Smooth muscle cell (in vitro differentiated cells): Measurements from ENCODE around the gene MITF. TPM values are rescaled to one million over a fixed set of nuclear protein-coding genes. Genes with fewer than 3 reads are reported as not detected.

Experiments
- DNase-seq: peaks from one replicate; lab custom pipeline; 2025; ENCODE audit not compliant: unreplicated experiment; lab: John Stamatoyannopoulos, UW
- H2AFZ ChIP-seq: fragments of 200-600 bp; sonication (generic); 2 replicates; pipeline ENCODE4 v1.6.0; 2016; ENCODE audit warnings: antibody characterized with exemption, low read depth, mild to moderate bottlenecking
- H3F3A ChIP-seq: fragments of 200-600 bp; sonication (generic); 2 replicates; pipeline ENCODE4 v1.6.0; 2017; ENCODE audit warnings: antibody characterized with exemption, low read depth
- H3K27ac ChIP-seq: fragments of 200-600 bp; sonication (generic); 2 replicates; pipeline ENCODE4 v1.5.1; 2016; ENCODE audit warnings: low read depth, mild to moderate bottlenecking
- H3K27me3 ChIP-seq: fragments of 200-600 bp; sonication (generic); 2 replicates; pipeline ENCODE4 v1.6.1; 2016; ENCODE audit warnings: low read depth, mild to moderate bottlenecking
- H3K36me3 ChIP-seq: fragments of 200-600 bp; sonication (generic); 2 replicates; pipeline ENCODE4 v1.5.1; 2016; ENCODE audit warnings: low read depth
- H3K4me1 ChIP-seq: fragments of 200-600 bp; sonication (generic); 2 replicates; pipeline ENCODE4 v1.5.1; 2016; ENCODE audit warnings: low read depth
- H3K4me2 ChIP-seq: fragments of 200-600 bp; sonication (generic); 2 replicates; pipeline ENCODE4 v1.6.0; 2016; ENCODE audit warnings: mild to moderate bottlenecking
- H3K4me3 ChIP-seq: fragments of 200-600 bp; sonication (generic); 2 replicates; pipeline ENCODE4 v1.5.1; 2016; ENCODE audit warnings: mild to moderate bottlenecking
- H3K79me2 ChIP-seq: fragments of 200-600 bp; sonication (generic); 2 replicates; pipeline ENCODE4 v1.6.0; 2016; ENCODE audit warnings: low read depth, mild to moderate bottlenecking
- H3K9ac ChIP-seq: fragments of 200-600 bp; sonication (generic); 2 replicates; pipeline ENCODE4 v1.6.0; 2016; ENCODE audit warnings: low read depth
- H3K9me3 ChIP-seq: fragments of 200-600 bp; sonication (generic); replicated peaks from 2 replicates; pipeline ENCODE4 v1.5.1; 2016; ENCODE audit warnings: low read depth
- H4K20me1 ChIP-seq: fragments of 200-600 bp; sonication (generic); 2 replicates; pipeline ENCODE4 v1.6.0; 2016; ENCODE audit warnings: low read depth
- WGBS: methylation state at CpG from one replicate; pipeline ENCODE4 v1.1.7; 2016; ENCODE audit warnings: low lambda C conversion rate; 5-methylcytosine and 5-hydroxymethylcytosine counted together
- polyA plus RNA-seq: library from polyadenylated mRNA; unstranded; fragments of >200 nt; fragmentation: Nextera tagmentation; extraction: Ambion mirVana; gene quantifications from 2 replicates; pipeline ENCODE4 v1.2.1, GENCODE V29; 2016
- total RNA-seq: library from RNA; depleted of rRNA; stranded (reverse); fragments of >200 nt; gene quantifications from 2 replicates; pipeline ENCODE4 v1.2.3, GENCODE V29; 2014
- TF ChIP-seq, protein P1 (sequence below): fragments of 200-600 bp; sonication (generic); IDR thresholded peaks from 2 replicates; pipeline ENCODE4 v1.5.1; 2017; ENCODE audit warnings: borderline replicate concordance, mild to moderate bottlenecking, antibody characterized with exemption; ENCODE audit not compliant: insufficient read depth, poor library complexity, severe bottlenecking

MITF gene
- total and polyA plus RNA-seq, 2 experiments from 2014 or later = 2.3 to 3.1 TPM

DNA sequence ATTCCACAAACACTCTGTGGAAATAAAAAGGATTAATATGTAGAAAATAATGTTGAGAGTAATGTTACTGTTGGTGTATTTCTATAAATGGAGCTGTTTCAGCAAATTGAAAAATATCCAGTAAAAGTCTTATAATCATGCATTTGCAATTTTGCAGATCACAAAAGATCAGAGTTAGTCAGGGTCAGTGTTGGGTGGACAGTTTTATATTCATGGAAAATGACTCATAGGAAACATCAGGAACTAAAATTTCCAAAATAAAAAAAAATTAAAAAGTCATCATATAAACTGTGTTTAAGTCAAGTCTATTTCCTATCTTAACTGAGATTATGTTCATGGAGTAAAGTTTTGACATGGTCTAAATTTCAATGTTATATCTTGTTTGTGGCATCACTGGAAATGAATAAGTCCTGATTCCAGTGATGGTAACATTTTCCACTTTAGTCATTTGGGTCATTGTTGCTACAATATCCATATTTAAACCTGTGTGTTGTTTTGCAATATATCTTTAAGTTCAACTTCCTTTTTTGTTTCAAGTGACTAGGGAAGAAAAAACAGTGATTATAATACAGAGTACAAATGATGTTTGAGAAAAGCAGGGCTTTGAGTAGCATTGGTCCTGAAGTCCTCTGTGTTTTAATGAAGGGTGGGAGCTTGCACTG is 37.8 kb downstream of the MITF start:
- TF ChIP-seq, protein P1, sequence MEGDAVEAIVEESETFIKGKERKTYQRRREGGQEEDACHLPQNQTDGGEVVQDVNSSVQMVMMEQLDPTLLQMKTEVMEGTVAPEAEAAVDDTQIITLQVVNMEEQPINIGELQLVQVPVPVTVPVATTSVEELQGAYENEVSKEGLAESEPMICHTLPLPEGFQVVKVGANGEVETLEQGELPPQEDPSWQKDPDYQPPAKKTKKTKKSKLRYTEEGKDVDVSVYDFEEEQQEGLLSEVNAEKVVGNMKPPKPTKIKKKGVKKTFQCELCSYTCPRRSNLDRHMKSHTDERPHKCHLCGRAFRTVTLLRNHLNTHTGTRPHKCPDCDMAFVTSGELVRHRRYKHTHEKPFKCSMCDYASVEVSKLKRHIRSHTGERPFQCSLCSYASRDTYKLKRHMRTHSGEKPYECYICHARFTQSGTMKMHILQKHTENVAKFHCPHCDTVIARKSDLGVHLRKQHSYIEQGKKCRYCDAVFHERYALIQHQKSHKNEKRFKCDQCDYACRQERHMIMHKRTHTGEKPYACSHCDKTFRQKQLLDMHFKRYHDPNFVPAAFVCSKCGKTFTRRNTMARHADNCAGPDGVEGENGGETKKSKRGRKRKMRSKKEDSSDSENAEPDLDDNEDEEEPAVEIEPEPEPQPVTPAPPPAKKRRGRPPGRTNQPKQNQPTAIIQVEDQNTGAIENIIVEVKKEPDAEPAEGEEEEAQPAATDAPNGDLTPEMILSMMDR = no peak

GRCh38 chr3:69777582-69777967 is 38.3 kb downstream of the MITF start:
- TF ChIP-seq, protein P1 = no peak
- WGBS = 94% methylated on average over 5 of the region's 5 CpGs
- Histone ChIP-seq H3K27me3 (no peaks in the 10 kb centered on the region), H3K27ac (no peak overlapping the region), H3K9me3 (no peaks in the 10 kb centered on the region), H3K4me3 (no peak overlapping the region), H3K36me3 (no peaks in the 10 kb centered on the region), H3K79me2 (no peaks in the 10 kb centered on the region), H3K4me2 (no peak overlapping the region), H3F3A (no peaks in the 10 kb centered on the region), H4K20me1 (no peaks in the 10 kb centered on the region), H3K4me1 (no peaks in the 10 kb centered on the region), H2AFZ (no peak overlapping the region), H3K9ac (no peak overlapping the region)
- no peak for DNase-seq

More for the DNA sequence above, 37.8 kb downstream of the MITF start:
- H3K4me1 ChIP-seq = no peaks in the 10 kb centered on the region
- no peaks in the 10 kb centered on the region for H3F3A ChIP-seq
- no peak overlapping the region for H3K4me2 ChIP-seq
- H3K9ac ChIP-seq = no peak overlapping the region
- no peaks in the 10 kb centered on the region for H3K9me3 ChIP-seq
- DNase-seq = no peak
- H2AFZ ChIP-seq = no peak overlapping the region
- H3K79me2 ChIP-seq = no peaks in the 10 kb centered on the region
- no peak overlapping the region for H3K4me3 ChIP-seq
- H3K36me3 ChIP-seq = no peaks in the 10 kb centered on the region
- H3K27ac ChIP-seq = no peak overlapping the region
- no peaks in the 10 kb centered on the region for H4K20me1 ChIP-seq
- H3K27me3 ChIP-seq = no peaks in the 10 kb centered on the region

GRCh38 chr3:69781593-69781992 is 42.3 kb downstream of the MITF start:
- H3K4me2 ChIP-seq = no peak overlapping the region
- no peaks in the 10 kb centered on the region for H3K27me3 ChIP-seq
- H3F3A ChIP-seq = no peaks in the 10 kb centered on the region
- WGBS = 87% methylated on average over 4 of the region's 4 CpGs
- H3K9ac ChIP-seq = no peak overlapping the region
- H3K4me1 ChIP-seq = no peaks in the 10 kb centered on the region
- DNase-seq = no peak
- no peaks in the 10 kb centered on the region for H3K9me3 ChIP-seq
- H4K20me1 ChIP-seq = no peaks in the 10 kb centered on the region
- H3K79me2 ChIP-seq = no peaks in the 10 kb centered on the region
- TF ChIP-seq, protein P1 = no peak
- H3K4me3 ChIP-seq = no peak overlapping the region
- no peaks in the 10 kb centered on the region for H3K36me3 ChIP-seq
- H2AFZ ChIP-seq = no peak overlapping the region
- no peak overlapping the region for H3K27ac ChIP-seq

DNA sequence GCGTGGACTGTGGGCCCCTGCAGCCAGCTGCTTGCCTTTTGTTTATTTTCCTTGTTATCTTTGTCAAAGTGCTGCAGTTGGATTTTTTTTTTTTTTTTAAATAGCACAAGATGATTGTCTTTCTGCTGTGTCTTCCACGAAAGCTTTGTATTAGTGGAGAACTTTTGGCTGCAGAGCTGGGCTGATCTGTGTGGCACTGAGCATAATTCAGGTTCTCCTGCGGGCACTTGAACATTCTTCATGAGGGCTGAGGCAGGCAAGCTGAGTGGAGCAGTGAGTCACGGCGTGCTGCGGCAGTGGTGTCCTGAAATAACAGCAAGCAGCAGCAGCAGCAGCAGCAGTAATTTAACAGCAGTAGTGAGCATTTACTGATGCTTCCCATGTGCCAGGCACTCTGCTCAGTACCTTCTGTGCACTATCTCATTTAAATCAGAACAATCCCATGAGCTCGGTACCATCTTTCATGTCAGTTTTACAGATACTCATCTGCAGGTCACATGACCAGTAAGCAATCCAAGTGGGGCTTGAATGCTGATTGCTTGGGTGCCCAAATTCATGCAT is 45.8 kb downstream of the MITF start:
- no peaks in the 10 kb centered on the region for H3K9me3 ChIP-seq
- no peaks in the 10 kb centered on the region for H4K20me1 ChIP-seq
- H3K36me3 ChIP-seq = no peaks in the 10 kb centered on the region
- WGBS = 14% methylated on average over 7 of the region's 7 CpGs
- H3K4me1 ChIP-seq = no peaks in the 10 kb centered on the region
- no peaks in the 10 kb centered on the region for H3K79me2 ChIP-seq
- peak; percentile 10 for DNase-seq
- no peak overlapping the region for H3K9ac ChIP-seq
- TF ChIP-seq, protein P1 = no peak
- H3K27ac ChIP-seq = peak overlapping the region; percentile 3
- no peaks in the 10 kb centered on the region for H3F3A ChIP-seq
- no peak overlapping the region for H2AFZ ChIP-seq
- no peak overlapping the region for H3K4me3 ChIP-seq
- H3K27me3 ChIP-seq = no peaks in the 10 kb centered on the region
- peak overlapping the region; percentile 56 for H3K4me2 ChIP-seq
